HG03558 (cell line): ENCODE data around the gene KRTAP21-2.
"Not testable (repeated sequence)": the region's sequence is repeated elsewhere in the genome, so short reads cannot be mapped to it uniquely, and the experiment has no call there.

Experiments
- ATAC-seq: cut with Tn5 transposase; IDR thresholded peaks from one replicate; pipeline ENCODE4 v1.9.1; 2021; ENCODE audit warnings: moderate number of reproducible peaks; ENCODE audit not compliant: unreplicated experiment; ENCODE audit errors: extremely low read depth

Gene KRTAP21-2

DNA sequence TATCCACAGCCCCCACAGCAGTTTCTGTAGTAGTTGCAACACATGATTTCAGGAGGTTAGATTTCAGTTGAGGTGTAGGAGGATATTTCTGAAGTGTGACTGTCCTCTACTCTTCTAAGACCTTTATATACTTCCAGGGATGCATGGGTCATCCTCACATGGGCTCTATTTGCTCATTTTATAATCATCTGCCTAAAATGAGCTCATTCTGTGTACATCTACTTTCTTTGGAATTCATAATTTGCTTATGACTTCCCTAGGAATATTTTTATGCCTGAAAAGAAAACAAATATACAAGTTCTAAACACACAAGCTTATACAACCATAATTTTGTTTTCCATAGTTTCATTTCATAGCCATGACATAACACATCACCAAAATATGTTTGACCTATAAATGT is at the start of gene KRTAP21-2:
Gene KRTAP21-2 (minus strand): TSS at position 101 of the 400 bp plus-strand sequence. CDS start 57 bp downstream, at position 44.
- no peak for ATAC-seq

DNA sequence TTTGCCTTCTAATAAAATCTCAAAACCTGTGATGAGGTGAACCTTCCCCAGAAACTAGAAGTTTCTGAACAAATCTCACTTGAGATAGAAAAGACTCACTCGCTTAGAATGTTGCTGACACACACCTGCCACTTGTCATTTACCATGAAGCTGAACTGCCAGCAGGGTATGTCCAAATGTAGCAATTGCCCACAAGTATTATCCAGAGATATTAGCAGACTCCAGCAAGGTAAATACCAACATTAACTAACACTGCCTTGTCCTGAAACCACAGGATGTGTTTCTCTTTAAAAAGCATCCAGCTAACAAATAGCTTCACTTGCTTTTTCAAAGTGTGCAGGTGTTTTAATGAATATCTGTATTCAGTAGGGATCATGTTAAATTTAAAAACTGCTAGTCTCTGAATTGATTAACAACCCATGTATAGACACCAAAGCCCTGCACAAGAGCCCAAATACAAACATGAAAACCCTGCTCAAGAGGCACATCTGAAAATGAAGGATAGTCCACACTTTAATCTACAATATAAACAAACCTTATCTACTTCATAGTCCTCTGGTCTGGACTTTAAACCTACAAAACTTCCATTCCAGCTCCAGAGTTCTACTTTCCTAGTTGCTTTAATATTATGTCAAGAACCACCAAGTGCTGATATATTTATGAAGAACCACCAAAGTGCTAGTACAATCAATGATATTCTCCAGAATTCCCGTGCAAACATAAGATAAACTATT is 46.7 kb upstream of the KRTAP21-2 start:
- ATAC-seq = no peak

DNA sequence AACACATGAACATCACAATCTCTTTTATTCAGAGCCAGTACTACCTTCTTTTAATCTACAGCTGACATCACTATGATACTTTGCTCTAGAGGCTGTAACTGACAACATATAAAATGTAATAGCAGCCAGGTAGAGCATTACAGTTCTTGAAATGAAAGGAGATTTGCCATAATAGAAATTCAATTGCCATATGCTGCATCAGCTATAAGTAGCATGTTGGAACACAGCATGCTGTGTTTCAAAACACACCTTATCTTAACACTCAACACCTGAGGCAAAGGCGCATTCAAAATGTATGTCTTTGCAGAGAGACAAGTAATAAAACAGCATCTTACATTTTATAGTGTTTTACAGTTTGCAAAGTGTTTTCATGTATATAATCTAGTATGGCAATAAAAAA is 32.2 kb upstream of the KRTAP21-2 start:
- no peak for ATAC-seq

DNA sequence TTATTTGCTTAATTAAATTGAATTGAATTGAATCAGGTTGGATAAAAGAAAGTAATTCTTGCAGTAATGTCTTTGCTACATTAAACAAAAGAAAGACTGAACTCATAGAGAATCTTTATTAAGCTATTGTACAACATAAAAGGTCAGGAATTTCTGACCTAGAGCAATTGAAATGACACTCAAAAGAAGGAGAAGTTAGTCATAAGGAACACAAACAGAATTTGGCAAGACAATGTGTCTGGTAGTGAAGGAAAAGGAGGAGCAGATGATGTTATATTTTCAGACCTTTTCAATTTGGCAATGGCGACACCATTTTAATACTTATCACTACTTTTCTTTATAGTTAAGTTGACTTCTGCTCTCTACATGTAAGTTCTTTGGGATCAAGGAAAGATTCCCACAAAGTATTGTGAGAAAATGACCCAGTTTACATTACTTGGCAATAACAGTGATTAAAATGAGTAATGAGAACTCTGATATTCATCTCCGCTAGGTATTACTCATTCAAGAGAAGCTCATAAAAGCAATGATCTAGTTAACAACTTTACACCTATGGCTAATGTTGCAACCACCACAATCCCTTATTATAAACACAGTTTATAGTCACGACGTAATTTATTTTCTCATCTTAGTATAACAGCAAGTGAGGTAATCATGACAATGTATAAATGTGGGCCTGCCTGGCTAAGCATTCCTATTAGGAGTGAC is 22.8 kb upstream of the KRTAP21-2 start:
- no peak for ATAC-seq

DNA sequence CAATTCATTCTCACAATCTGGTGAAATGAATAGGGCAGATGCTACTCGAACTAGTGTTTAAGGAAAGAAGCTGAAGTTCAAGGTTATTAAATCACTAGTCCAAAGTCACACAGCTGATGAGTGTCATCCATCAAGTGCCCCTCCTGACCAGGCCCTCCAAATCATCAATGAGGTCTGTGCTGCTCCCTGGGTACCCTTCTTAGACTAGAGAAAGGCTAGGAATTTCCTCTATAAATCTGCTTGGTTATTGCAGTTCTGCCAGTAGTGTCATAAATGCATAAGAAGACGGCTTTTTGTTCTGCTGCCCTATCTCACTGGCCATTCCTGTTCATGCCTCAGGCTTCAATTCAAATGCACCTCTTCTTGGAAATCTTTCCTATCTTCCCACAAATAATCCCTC is 13.7 kb upstream of the KRTAP21-2 start:
- no peak for ATAC-seq

DNA sequence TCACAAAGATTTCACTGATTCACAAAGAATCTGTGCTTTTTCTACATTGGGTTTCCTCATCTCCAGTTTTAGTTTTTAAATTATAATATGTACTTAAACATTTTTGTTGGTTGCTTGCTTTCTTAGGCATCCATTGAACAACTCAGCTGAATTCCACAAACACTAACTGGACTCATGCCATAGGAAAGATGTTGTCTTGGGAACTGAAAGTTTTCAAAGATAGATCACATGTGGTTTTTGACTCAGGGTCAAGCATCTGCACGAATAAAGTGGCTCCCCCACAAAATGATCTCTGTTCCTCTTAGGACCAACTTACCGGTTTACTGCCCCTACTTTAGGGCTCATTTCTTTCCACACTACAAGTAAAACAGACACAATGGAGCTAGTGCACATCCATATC is 11.2 kb upstream of the KRTAP21-2 start:
- ATAC-seq = no peak

DNA sequence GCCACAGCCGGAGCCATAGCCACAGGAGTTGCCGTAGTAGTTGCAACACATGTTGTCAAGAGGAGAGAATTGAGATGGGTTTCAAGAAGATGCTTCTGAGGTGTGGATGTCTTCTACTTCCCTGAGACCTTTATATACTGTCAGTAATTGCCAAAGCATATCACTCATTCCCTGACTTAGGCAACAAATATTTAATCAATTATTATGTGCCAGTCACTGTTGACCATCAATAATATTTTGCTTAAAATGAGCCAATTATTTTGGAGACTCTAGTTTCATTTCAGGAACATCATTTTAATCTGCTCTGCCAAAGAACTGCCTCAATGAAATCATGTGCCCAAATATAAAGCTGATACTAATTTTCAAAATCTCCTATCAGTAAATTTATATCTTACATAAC is 8.3 kb upstream of the KRTAP21-2 start, which contains the start of gene KRTAP21-1:
Gene KRTAP21-1 (minus strand): TSS at position 101 of the 400 bp plus-strand sequence. CDS start 50 bp downstream, at position 51.
- ATAC-seq = not testable (repeated sequence)

DNA sequence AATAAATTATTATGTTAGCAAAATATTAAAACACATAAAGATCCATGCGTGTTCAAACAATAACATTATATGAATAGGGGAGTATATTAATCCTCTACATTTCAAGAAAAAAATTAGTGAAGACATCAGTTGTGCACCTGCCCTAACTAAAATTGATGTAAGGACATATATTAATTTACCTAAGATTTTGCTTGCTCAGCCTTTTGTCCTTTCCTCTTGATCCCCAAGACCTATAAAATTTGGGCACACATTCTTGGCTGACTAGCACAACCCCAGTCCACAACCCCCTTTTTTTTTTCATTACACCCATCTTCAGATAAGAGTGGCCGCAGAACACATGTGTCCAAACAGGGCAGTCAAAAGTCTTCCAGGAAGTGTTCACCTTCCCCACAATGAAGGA is 6.6 kb downstream of the KRTAP21-2 start:
- no peak for ATAC-seq

DNA sequence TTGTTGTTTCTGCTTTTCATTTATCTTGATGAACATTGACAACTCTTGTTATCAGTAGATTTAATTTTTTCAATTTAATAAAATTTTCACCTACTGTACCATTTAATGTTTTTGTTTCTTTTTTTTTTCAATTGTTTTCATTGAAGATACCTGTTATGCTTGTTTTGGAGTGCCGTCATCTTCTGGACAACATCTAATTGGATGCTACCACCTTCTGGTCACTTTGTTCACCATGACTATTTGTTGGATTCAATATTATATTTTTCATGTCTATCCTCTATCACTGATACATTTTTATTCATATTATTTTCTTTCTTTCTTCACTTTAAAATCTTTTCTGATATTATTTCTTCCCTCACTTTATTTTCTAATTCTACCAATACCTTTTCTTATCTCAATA is 14.0 kb downstream of the KRTAP21-2 start:
- ATAC-seq = no peak

DNA sequence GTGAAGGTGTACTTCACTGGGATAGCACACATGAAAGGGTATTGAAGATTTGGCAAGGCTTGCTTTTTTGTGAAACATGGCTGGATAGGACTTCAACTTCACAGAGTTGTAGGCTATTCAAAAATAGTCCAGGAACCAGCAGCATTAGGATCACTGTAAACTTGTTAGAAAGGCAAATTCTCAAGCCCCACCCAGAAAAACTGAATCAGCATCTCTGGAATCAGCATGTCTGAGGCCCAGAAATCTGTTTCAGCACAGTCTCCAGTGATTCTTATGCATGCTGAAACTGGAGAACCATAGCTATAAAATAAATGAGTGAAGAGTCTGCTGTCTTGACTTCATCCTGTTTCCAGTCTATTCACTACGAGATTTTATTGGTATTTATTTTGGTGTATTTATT is 20.3 kb downstream of the KRTAP21-2 start:
- no peak for ATAC-seq

DNA sequence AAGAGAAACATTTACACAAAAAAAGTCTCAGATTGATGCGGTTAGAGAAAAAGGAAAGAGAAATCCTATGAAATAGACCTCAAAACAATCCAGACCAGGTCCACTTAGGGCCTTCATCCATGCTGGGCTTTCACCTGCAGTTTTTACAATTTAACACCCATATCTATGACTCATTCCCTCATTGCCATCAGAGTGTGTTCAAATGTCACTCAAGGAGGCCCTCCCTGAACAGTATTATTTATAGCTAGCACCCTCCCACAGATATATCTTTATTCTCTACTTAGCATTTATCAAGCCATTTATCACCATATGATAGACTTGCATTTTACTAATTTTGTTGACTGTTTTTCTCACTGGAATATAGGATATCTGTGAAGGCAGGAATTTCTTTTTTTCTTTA is 27.7 kb downstream of the KRTAP21-2 start:
- ATAC-seq = no peak

DNA sequence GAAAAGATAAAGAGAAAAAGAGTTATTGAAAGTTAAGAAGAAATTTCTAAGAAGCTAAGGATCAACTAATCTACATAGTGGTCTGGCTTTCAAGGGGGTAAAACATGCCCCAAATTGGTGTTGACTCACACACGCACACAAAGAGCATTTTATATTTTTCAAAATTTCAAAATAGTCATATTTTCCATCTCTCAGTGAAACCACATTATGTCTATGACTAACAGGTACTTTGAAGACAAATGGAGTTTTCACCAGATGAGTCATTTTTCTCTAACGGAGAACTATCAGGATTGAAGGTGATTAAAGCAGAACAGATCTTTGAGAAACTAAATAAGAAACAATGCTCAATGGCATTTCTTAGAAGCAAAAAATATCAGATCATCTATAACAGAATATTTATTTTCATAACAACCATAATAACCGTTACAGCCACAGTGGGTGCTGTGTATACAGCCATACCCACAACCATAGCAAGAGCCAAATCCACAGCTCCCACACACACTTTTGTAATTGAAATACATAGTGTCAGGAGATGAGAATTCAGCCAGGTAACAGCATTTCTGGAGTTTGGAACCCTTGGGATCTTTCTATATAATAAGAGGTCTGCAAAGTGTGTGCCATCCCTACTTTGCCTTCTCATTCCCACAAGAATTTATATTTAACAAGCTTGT is 28.7 kb downstream of the KRTAP21-2 start, which contains the start of gene KRTAP21-3:
Gene KRTAP21-3 (minus strand): TSS at position 539 of the 671 bp plus-strand sequence. CDS start 18 bp downstream, at position 521.
- no peak for ATAC-seq

DNA sequence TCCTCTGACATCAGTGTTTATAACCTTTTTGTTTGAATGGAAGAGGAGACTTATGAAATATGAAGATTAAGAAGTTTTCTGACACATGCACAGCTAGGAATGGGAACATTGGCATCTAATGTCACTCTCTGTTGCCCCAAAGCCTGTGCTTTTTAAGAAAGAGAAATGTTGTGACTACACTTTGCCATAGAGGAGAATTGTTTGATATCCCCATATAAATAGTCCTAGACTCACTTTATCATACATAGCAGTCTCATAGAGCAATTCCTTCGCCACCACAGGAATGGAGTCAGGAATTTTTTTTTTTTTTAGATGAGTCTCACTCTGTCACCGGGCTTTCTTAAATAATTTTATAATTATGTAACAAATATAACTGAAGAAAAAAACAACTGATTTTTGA is 30.0 kb downstream of the KRTAP21-2 start:
- no peak for ATAC-seq

DNA sequence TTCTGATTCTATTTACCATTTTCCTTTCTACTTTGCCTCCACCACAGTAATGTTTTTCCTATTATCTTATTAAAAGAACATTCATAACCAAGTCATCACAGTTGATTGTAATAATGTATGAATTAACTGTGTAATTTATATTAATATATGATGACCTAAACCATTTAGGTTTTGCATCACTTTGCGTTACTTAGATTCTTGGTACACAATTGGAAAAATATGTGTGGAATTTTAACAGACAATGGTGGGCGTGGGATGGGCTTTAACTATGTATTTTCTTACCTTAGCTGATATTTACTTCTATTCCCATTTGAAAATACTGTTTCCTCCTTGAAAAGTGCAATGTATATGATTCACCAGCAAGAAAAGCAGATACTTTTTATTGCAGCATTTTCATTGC is 32.1 kb downstream of the KRTAP21-2 start:
- ATAC-seq = no peak

DNA sequence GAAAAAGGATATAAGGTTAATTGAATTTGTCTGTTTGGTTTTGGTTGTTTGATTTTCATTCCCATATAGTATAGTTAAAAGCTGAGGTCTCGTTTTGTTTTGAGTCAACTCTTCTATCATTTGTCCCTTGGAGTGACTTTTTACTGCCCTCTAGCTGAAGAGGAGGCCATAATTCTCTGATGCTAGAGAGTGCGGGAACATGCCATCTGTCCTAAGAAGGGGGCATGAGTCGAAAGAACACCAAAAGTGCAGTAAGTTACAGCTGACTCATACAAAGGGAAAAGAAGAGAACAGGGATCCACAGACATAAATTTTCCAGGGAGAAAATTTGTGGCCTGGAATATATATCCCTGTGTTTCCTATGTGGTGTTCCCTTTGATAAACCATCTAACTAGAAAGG is 32.6 kb downstream of the KRTAP21-2 start:
- ATAC-seq = no peak

DNA sequence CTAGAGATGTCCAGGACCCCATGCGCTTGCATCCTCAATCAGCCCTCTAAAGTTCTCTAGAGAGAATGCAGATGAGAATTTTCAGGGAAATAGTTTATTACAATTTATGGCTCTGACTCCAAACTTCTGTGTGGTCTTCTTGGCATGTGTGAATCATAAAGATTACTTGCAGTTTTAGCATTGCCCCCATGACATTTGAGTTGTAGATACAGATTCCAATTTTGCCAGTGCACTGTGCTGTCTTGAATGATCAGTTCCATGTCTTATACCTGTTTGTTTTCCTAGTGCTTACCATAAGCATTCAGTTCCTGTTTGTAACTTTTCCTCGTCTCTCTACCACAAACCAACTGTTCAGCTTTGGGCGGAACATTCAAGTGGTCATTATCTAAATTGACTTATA is 33.3 kb downstream of the KRTAP21-2 start:
- no peak for ATAC-seq

DNA sequence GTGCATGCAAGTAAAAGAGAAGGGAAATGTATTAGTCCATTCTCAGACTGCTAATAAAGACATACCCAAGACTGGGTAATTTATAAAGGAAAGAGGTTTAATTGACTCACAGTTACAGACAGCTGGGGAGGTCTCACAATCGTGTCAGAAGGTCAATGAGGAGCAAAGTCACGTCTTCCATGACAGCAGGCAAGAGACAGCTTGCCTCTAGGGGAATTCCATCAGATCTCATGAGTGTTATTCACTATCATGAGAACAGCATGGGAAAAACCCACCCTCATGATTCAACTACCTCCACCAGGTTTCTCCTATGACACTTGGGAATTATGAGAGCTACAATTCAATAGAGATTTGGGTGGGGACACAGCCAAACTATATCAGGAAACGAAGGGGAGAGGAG is 36.6 kb downstream of the KRTAP21-2 start:
- ATAC-seq = no peak

DNA sequence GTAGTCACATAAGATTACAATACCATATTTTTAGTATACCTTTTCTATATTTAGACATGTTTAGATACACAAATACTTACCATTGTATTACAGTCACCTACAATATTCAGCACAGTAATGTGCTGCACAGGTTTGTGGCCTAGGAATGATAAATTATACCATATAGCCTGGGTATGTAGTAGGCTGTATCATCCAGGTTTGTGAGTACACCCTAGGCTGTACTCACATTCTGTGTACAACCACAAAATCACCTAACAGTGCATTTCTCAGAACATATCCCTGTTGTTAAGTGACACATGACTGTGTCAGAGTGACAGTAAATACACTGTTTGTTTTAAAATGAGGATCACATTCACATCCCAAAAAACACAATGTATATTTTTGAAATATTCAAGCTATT is 39.6 kb downstream of the KRTAP21-2 start:
- ATAC-seq = no peak
